HL-60 (cell line): ENCODE measurements around the gene ZNF326.

Source experiments
- DNase-seq, 2 experiments: peaks; one replicate each; pipeline ENCODE4 v3.0.0-alpha.2; 2010 to 2020; ENCODE audit warnings: low read depth in 1 of 2, low spot score in 1 of 2
- H3K27ac ChIP-seq: fragments of 250-450 bp; sonication (Bioruptor Pico); replicated peaks from 2 replicates; pipeline ENCODE4 v1.5.1; 2020; ENCODE audit warnings: mild to moderate bottlenecking, moderate library complexity
- H3K27me3 ChIP-seq: fragments of 250-450 bp; sonication (Bioruptor Pico); 2 replicates; pipeline ENCODE4 v1.5.1; 2021; ENCODE audit warnings: mild to moderate bottlenecking, moderate library complexity; ENCODE audit not compliant: insufficient read depth, poor library complexity, severe bottlenecking
- H3K4me3 ChIP-seq: replicated peaks from 2 replicates; pipeline ENCODE4 v1.5.1; 2011; ENCODE audit warnings: mild to moderate bottlenecking, control low read depth, low read length; ENCODE audit not compliant: insufficient read depth
- GABPA ChIP-seq: IDR thresholded peaks from 2 replicates; pipeline ENCODE4 v1.6.1; 2012; ENCODE audit warnings: low read depth
- POLR2AphosphoS5 ChIP-seq: IDR thresholded peaks from 2 replicates; pipeline ENCODE4 v1.6.1; 2012; ENCODE audit warnings: low read depth
- SPI1 ChIP-seq: IDR thresholded peaks from 2 replicates; pipeline ENCODE4 v1.6.1; 2012; ENCODE audit warnings: low read depth, mild to moderate bottlenecking, borderline replicate concordance
- TF ChIP-seq, protein P1 (sequence below): IDR thresholded peaks from 2 replicates; pipeline ENCODE4 v1.6.1; 2012; ENCODE audit warnings: low read depth; ENCODE audit not compliant: insufficient replicate concordance
- TF ChIP-seq, protein P2 (sequence below): IDR thresholded peaks from one replicate; pipeline ENCODE4 v1.5.1; 2011; ENCODE audit warnings: low read length, control low read depth, inconsistent platforms; ENCODE audit not compliant: insufficient read depth

Gene ZNF326

DNA sequence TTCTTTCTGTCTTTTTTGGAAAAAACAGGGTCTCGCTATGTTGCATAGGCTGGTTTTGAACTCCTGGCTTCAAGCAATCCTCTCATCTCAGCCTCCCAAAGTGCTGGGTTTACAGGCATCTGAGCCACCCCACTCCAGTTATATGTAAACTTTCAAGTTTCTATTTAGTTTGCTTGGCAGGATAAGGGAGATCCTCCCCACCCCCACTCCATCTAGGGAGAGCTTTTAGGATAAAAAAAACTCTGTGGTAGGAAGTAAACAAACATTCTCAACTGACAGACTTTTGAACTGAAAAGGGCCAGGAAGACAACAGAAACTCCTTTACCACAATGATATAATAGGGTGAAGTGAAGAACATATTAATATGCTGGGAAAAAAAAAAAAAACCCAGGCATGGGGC is 41.0 kb upstream of the ZNF326 start:
- Histone ChIP-seq H3K27ac (no peak overlapping the region), H3K27me3 (no peaks in the 10 kb centered on the region), H3K4me3 (no peak overlapping the region)
- no peak for DNase-seq
- no peak for TF ChIP-seq SPI1
- TF ChIP-seq GABPA, result no peak
- TF ChIP-seq, protein P1, sequence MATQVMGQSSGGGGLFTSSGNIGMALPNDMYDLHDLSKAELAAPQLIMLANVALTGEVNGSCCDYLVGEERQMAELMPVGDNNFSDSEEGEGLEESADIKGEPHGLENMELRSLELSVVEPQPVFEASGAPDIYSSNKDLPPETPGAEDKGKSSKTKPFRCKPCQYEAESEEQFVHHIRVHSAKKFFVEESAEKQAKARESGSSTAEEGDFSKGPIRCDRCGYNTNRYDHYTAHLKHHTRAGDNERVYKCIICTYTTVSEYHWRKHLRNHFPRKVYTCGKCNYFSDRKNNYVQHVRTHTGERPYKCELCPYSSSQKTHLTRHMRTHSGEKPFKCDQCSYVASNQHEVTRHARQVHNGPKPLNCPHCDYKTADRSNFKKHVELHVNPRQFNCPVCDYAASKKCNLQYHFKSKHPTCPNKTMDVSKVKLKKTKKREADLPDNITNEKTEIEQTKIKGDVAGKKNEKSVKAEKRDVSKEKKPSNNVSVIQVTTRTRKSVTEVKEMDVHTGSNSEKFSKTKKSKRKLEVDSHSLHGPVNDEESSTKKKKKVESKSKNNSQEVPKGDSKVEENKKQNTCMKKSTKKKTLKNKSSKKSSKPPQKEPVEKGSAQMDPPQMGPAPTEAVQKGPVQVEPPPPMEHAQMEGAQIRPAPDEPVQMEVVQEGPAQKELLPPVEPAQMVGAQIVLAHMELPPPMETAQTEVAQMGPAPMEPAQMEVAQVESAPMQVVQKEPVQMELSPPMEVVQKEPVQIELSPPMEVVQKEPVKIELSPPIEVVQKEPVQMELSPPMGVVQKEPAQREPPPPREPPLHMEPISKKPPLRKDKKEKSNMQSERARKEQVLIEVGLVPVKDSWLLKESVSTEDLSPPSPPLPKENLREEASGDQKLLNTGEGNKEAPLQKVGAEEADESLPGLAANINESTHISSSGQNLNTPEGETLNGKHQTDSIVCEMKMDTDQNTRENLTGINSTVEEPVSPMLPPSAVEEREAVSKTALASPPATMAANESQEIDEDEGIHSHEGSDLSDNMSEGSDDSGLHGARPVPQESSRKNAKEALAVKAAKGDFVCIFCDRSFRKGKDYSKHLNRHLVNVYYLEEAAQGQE, result no peak
- TF ChIP-seq, protein P2, sequence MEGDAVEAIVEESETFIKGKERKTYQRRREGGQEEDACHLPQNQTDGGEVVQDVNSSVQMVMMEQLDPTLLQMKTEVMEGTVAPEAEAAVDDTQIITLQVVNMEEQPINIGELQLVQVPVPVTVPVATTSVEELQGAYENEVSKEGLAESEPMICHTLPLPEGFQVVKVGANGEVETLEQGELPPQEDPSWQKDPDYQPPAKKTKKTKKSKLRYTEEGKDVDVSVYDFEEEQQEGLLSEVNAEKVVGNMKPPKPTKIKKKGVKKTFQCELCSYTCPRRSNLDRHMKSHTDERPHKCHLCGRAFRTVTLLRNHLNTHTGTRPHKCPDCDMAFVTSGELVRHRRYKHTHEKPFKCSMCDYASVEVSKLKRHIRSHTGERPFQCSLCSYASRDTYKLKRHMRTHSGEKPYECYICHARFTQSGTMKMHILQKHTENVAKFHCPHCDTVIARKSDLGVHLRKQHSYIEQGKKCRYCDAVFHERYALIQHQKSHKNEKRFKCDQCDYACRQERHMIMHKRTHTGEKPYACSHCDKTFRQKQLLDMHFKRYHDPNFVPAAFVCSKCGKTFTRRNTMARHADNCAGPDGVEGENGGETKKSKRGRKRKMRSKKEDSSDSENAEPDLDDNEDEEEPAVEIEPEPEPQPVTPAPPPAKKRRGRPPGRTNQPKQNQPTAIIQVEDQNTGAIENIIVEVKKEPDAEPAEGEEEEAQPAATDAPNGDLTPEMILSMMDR, result no peak
- TF ChIP-seq POLR2AphosphoS5, result no peak

DNA sequence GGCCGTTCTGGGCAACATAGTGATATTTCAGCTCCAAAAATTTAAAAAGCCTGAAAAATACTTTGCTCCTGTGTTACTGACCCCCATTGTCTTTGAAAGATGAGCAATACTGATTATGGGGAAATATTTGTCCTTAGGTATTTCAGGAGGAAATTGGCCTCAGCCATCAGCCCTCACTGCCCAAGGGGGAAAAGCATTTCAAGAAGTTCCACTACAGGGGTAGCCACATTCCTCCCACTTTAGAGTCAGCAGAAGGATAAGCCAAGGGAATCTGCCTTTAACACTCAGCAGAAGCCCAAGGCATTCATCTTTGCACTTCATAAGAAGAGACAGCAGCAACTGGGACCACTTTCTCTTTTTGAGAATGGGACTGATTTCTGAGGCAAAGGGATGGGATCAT is 40.5 kb upstream of the ZNF326 start:
- no peak for TF ChIP-seq POLR2AphosphoS5
- TF ChIP-seq, protein P2, result no peak
- TF ChIP-seq SPI1, result no peak
- TF ChIP-seq, protein P1, result no peak
- TF ChIP-seq GABPA, result no peak
- no peak overlapping the region for H3K4me3 ChIP-seq
- H3K27me3 ChIP-seq, result no peaks in the 10 kb centered on the region
- H3K27ac ChIP-seq, result no peak overlapping the region
- DNase-seq, result no peak

DNA sequence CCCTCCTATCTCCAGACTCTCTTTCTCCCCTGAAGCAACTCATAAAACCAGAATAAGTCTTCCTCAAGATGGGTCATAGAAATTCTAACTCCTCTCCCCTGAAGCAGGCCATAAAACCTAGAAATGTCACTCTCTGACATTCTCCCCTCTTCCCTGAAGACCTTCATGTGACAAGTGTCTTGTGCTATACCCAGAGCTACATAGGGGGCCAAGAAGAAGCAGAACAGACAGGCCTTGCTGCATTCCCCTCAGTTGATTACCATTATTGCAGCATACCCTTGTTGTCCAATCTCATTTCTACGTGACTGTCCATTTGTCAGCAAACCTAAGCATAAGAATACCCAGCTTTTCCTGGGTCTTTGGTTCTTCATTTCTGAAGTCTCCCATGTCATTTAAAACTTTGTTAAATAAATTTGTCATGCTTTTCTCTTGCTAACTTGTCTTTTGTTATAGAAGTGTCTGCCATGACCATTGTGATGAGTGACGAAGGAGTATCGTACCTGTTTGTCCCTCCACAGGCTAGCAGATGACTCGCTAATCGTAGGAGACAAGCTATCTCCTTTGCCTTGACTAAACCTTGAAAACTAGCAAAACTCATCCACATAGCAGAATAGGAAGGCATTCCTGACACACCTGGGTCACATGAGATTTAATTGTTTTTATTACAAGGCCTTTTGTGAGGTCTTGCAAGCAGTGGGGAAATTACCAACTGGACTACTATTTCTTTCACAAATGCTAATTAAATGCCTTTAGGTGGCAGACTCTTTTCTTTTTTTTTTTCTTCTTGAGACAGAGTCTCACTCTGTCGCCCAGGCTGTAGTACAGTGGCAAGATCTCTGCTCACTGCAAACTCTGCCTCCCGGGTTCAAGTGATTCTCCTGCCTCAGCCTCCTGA is 39.4 kb upstream of the ZNF326 start:
- Histone ChIP-seq H3K27me3 (no peaks in the 10 kb centered on the region), H3K27ac (no peak overlapping the region), H3K4me3 (no peak overlapping the region)
- TF ChIP-seq, protein P2, result no peak
- TF ChIP-seq SPI1 (no peak), POLR2AphosphoS5 (no peak), GABPA (no peak)
- TF ChIP-seq, protein P1, result no peak
- DNase-seq, result no peak
